OCI-M1 (cell line): ENCODE results near the gene CRYGA.
"Not testable (repeated sequence)": the region's sequence is repeated elsewhere in the genome, so short reads cannot be mapped to it uniquely, and the experiment has no call there.

Source experiments
- DNase-seq: peaks from one replicate; lab custom pipeline; 2025; lab: John Stamatoyannopoulos, UW

Gene CRYGA

DNA sequence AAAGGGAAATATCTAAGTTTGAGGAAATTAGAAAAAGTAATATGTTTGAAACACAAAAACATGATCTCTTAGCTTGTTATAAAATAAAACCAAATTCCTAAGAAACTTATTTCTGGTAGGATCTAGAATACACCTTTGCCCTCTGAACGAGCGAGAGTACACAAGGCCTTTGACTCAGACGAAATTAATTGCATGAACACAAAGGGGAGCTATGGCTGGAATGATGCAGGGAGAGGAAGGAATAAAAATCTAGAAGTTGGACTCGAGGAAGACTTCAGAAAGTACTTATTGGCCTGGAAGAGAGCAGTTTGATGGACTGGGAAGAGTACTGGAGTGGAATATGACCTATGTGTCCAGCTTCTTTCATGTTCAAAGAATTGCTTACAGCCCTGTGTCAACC, 38.1 kb downstream of the CRYGA start:
- no peak for DNase-seq

DNA sequence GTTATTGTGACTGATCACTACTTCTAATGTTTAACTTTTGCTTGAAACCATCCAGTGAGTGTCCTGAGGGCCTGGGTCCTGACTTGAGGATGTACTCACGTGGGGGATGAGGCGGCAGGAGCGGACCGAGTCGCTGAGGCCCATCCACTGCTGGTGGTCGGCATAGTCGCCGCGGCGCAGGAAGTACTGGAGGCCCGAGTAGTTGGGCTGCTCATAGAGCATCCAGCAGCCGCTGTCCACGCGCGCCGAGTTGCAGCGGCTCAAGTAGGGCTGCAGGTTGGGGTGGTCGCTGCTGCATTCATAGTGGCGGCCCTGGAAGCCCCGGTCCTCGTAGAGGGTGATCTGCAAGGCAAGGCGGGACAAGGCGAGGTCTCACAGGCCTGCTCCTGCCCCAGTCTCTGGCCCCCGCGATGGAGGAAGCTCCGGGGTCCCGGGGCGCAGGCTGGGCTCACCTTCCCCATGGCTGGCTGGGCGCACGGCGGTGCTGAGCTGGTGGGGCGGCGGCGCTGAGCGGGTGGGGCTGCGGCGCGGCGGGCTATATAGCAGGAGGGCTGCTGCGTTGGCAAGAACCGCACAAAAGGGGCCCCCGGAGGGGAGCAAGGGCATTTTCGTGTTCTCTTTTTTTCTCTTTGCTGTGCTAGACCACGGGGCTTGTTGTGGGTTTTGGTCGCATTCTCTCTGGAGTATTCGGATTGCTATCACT, 39.2 kb downstream of the CRYGA start, which contains the start of gene CRYGD:
Gene CRYGD (minus strand): TSS at position 512 of the 703 bp plus-strand sequence. CDS start 51 bp downstream, at position 461.
- not testable (repeated sequence) for DNase-seq

DNA sequence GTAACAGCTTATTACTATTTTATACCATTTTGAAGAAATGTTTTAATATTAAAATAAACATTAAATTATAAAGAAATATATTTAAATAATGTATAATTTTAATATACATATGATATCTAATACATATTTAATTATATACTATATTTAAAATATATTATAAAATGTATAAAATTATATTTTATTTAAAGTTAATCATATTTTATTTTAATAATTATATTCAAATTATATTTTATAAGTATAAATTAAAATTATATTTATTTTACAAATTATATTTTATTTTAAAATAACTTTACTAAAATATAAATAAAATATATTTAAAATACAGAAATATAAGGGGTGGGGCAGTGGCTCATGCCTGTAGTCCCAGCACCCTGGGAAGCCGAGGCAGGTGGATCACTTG, 41.1 kb downstream of the CRYGA start:
- DNase-seq, result no peak

DNA sequence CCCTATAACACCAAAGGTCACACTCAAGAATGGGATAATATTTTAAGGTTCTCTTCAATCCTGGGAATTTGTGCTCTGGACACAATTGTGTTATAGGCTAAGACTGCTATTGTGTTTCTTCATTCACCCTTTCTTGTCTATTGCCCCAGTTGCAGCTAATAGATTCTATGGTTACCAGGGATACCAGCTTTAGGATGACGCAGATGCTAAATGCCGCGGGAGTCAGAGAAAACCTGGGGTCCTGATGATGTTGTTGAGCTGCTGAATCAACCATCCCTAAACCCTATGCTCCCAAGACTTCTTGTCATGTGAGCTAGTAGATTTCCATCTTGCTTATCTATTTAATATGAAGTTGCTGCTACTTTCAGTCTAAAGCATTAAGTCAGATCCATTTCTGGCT, 44.5 kb downstream of the CRYGA start:
- no peak for DNase-seq

DNA sequence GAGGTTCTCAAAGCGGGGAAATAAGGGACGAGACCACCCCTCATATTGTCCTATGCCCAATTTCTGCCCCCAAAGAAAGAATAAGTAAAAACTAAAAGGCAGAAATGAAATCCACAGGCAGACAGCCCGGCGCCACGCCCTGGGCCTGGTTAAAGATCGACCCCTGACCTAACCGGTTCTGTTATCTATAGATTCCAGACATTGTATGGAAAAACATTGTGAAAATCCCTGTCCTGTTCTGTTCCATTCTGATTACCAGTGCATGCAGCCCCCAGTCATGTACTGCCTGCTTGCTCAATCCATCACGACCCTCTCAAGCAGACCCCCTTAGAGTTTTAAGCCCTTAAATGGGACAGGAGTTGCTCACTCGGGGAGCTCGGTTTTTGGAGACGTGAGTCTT, 46.0 kb downstream of the CRYGA start:
- not testable (repeated sequence) for DNase-seq

DNA sequence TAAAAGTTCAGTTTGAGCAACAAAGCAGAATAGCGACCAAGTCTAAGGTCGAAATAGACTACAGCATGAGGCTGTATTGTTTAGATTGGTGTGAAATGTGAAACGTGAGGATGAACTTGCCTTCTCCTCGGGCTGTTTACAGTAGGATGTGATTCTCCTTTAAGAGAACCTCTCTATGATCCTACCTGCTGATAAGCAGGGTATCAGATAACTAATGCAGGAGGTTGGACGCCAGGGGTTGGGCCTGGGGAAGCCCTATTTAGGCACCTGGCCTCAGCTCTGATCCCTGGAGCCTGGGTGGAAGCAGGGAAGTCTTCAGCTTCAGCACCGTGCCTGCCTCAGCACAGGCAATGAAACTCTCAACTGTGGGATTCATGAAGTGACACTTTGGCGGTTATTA, 50.4 kb downstream of the CRYGA start:
- no peak for DNase-seq

DNA sequence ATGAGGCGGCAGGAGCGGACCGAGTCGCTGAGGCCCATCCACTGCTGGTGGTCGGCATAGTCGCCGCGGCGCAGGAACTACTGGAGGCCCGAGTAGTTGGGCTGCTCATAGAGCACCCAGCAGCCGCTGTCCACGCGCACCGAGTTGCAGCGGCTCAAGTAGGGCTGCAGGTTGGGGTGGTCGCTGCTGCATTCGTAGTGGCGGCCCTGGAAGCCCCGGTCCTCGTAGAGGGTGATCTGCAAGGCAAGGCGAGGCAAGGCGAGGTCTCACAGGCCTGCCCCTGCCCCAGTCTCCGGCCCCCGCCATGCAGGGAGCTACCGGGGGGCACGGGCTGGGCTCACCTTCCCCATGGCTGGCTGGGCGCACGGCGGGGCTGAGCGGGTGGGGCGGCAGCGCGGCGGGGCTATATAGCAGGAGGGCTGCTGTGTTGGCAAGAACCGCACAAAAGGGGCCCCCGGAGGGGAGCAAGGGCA, 51.1 kb downstream of the CRYGA start:
- not testable (repeated sequence) for DNase-seq
